Measurements from ENCODE around the gene MYO5B. TPM values are rescaled to one million over a fixed set of nuclear protein-coding genes. Genes with fewer than 3 reads are reported as not detected.

Gene MYO5B
- total and polyA plus RNA-seq, 10 of the 15 experiments (the other 5 are each of a cell fraction or from before 2014, with no cell fraction given), result 2.5 to 4.5 (median 3.3) TPM

- Histone ChIP-seq H4K20me1 (ENCODE audit: control insufficient read depth, insufficient read depth) (no peaks in the 10 kb centered on the region), H3K79me2 (ENCODE audit: control insufficient read depth, insufficient read depth, low read length) (no peaks in the 10 kb centered on the region), H3K36me3 (ENCODE audit: control insufficient read depth in 2 of 2, insufficient read depth in 2 of 2, low read length in 1 of 2) (no peaks in the 10 kb centered on the region), H3K27me3 (replicated peaks in 1 of 2; ENCODE audit: control insufficient read depth in 2 of 2, insufficient read depth in 2 of 2, low read length in 1 of 2) (no peaks in the 10 kb centered on the region; a peak in 1 of 4 replicates), H2AFZ (ENCODE audit: control insufficient read depth, low read depth, low read length) (no peak overlapping the region), H3K9me3 (replicated peaks; ENCODE audit: control insufficient read depth, insufficient read depth, low read length) (no peaks in the 10 kb centered on the region), H3K4me1 (ENCODE audit: control insufficient read depth, insufficient read depth, low read length) (no peaks in the 10 kb centered on the region), H3K9ac (ENCODE audit: control insufficient read depth, insufficient read depth, low read length) (no peak overlapping the region), H3K27ac (ENCODE audit: control insufficient read depth, insufficient read depth) (no peak overlapping the region), H3K4me2 (ENCODE audit: control insufficient read depth, insufficient read depth) (no peak overlapping the region), H3K4me3 (no peak overlapping the region)
- WGBS (ENCODE audit: insufficient coverage, insufficient replicate concordance, low lambda C conversion rate, missing lambda C conversion rate), result 29% methylated on average over 2 of the region's 2 CpGs
- ChIA-PET POLR2A (interaction anchor here (0.7 kb wide), 2 partner anchors 11 to 12 kb away, joined by 6 read pairs; no protein-coding TSS in a partner anchor), SMC1A (ENCODE audit: uncharacterized antibody, unreplicated experiment) (interaction anchor here (1.2 to 1.3 kb wide), 2 partner anchors 14 to 26 kb away, joined by 3 to 5 read pairs; no protein-coding TSS in a partner anchor), CTCF (interaction anchor here (0.6 to 1.0 kb wide), 2 partner anchors 22 to 66 kb away, joined by 3 to 4 read pairs; no protein-coding TSS in a partner anchor), RAD21 (ENCODE audit: unreplicated experiment) (interaction anchor here (0.7 kb wide), 1 partner anchor 11 kb away, joined by 4 read pairs; no protein-coding TSS in a partner anchor)
- DNase-seq (ENCODE audit: low read depth, low spot score), result no peak
- no TSS peak for BruUV-seq (replicated peaks)
- no peak for ATAC-seq
- in situ Hi-C loops (cut with MboI) (no loop called here), intact Hi-C loops (cut with micrococcal nuclease; ENCODE audit: unreplicated experiment) (no loop called here)
- no peak for FAIRE-seq
- no peak for TF ChIP-seq MTA3 (IDR thresholded peaks at IDR 0.05; ENCODE audit: borderline replicate concordance, low read length)
- TF ChIP-seq SIN3A (IDR thresholded peaks at IDR 0.05; ENCODE audit: low read depth, low read length), result no peak
- no peak for TF ChIP-seq TCF12 (IDR thresholded peaks at IDR 0.05; ENCODE audit: low read depth, low read length)
- TF ChIP-seq MEF2B (IDR thresholded peaks at IDR 0.05; ENCODE audit: partially characterized antibody, poor library complexity, severe bottlenecking), result no peak
- TF ChIP-seq TARDBP (IDR thresholded peaks at IDR 0.05; ENCODE audit: borderline replicate concordance), result no peak
- TF ChIP-seq EGR1 (IDR thresholded peaks at IDR 0.05; ENCODE audit: borderline replicate concordance in 1 of 2, low read depth in 2 of 2, low read length in 2 of 2), result no peak
- no peak for TF ChIP-seq BACH1 (IDR thresholded peaks at IDR 0.05; ENCODE audit: borderline replicate concordance)
- TF ChIP-seq, protein P1, sequence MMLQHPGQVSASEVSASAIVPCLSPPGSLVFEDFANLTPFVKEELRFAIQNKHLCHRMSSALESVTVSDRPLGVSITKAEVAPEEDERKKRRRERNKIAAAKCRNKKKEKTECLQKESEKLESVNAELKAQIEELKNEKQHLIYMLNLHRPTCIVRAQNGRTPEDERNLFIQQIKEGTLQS (IDR thresholded peaks at IDR 0.05; ENCODE audit: borderline replicate concordance, extremely low read depth, low read depth, low read length), result no peak
- no peak for TF ChIP-seq E4F1 (IDR thresholded peaks at IDR 0.05; ENCODE audit: borderline replicate concordance, partially characterized antibody)
- TF ChIP-seq FOXK2 (IDR thresholded peaks at IDR 0.05), result no peak
- TF ChIP-seq, protein P2, sequence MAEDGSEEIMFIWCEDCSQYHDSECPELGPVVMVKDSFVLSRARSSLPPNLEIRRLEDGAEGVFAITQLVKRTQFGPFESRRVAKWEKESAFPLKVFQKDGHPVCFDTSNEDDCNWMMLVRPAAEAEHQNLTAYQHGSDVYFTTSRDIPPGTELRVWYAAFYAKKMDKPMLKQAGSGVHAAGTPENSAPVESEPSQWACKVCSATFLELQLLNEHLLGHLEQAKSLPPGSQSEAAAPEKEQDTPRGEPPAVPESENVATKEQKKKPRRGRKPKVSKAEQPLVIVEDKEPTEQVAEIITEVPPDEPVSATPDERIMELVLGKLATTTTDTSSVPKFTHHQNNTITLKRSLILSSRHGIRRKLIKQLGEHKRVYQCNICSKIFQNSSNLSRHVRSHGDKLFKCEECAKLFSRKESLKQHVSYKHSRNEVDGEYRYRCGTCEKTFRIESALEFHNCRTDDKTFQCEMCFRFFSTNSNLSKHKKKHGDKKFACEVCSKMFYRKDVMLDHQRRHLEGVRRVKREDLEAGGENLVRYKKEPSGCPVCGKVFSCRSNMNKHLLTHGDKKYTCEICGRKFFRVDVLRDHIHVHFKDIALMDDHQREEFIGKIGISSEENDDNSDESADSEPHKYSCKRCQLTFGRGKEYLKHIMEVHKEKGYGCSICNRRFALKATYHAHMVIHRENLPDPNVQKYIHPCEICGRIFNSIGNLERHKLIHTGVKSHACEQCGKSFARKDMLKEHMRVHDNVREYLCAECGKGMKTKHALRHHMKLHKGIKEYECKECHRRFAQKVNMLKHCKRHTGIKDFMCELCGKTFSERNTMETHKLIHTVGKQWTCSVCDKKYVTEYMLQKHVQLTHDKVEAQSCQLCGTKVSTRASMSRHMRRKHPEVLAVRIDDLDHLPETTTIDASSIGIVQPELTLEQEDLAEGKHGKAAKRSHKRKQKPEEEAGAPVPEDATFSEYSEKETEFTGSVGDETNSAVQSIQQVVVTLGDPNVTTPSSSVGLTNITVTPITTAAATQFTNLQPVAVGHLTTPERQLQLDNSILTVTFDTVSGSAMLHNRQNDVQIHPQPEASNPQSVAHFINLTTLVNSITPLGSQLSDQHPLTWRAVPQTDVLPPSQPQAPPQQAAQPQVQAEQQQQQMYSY (CRISPR knock-in tag; IDR thresholded peaks at IDR 0.05), result no peak
- TF ChIP-seq KLF5 (IDR thresholded peaks at IDR 0.05; ENCODE audit: partially characterized antibody), result no peak
- TF ChIP-seq CHD2 (IDR thresholded peaks at IDR 0.05; ENCODE audit: borderline replicate concordance, low read depth, low read length), result no peak
- TF ChIP-seq JUND (IDR thresholded peaks at IDR 0.05; ENCODE audit: low read depth, low read length), result no peak
- no peak for TF ChIP-seq POLR2A (IDR thresholded peaks at IDR 0.05; ENCODE audit: low read depth, low read length)
- TF ChIP-seq BCL11A (IDR thresholded peaks at IDR 0.05; ENCODE audit: low read depth, low read length), result no peak
- TF ChIP-seq, protein P3, sequence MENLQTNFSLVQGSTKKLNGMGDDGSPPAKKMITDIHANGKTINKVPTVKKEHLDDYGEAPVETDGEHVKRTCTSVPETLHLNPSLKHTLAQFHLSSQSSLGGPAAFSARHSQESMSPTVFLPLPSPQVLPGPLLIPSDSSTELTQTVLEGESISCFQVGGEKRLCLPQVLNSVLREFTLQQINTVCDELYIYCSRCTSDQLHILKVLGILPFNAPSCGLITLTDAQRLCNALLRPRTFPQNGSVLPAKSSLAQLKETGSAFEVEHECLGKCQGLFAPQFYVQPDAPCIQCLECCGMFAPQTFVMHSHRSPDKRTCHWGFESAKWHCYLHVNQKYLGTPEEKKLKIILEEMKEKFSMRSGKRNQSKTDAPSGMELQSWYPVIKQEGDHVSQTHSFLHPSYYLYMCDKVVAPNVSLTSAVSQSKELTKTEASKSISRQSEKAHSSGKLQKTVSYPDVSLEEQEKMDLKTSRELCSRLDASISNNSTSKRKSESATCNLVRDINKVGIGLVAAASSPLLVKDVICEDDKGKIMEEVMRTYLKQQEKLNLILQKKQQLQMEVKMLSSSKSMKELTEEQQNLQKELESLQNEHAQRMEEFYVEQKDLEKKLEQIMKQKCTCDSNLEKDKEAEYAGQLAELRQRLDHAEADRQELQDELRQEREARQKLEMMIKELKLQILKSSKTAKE (IDR thresholded peaks at IDR 0.05; ENCODE audit: low read depth, poor library complexity, severe bottlenecking), result no peak
These were observed 42.0 kb downstream of the MYO5B start for GRCh38 chr18:50152900-50153299.
